DMS 273 (cell line): ENCODE data around the gene LTBP3.

Experiments
- DNase-seq: peaks from one replicate; lab custom pipeline; 2025; ENCODE audit not compliant: unreplicated experiment; lab: John Stamatoyannopoulos, UW

The LTBP3 gene

GRCh38 chr11:65558002-65558929 lies at the start of gene LTBP3:
LTBP3 (minus strand) TSS chr11:65558359; CDS start chr11:65557959, 400 bp downstream.
- peak; percentile 81 for DNase-seq

- peak; percentile 18 for DNase-seq
Observed at GRCh38 chr11:65606876-65607613, 48.9 kb upstream of the LTBP3 start.

DNA sequence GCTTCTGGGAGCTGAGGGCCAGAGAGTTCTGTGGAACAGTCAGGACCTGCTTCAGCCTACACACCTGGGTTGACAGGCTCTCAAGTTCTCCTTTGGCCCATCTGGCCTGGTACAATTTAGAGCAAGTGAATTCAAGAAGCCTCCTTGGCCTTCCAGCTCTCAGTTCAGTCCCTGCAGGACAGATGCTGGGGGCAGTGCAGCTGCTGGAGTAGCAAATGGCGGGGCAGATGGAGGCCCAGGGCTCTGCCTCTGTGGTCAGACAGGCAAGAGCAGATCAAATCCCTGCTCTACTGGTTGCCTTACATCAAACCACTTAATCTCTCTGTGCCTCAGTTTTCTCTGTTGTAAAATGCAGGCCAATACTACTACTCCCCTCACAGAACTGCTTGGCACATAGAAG lies 46.1 kb upstream of the LTBP3 start:
- peak; percentile 82 for DNase-seq

- DNase-seq = no peak
Observed at GRCh38 chr11:65599955-65600246, 41.7 kb upstream of the LTBP3 start.

- no peak for DNase-seq
Observed at GRCh38 chr11:65599216-65599954, 41.2 kb upstream of the LTBP3 start.

GRCh38 chr11:65598258-65598699 lies 40.1 kb upstream of the LTBP3 start:
- DNase-seq = no peak

GRCh38 chr11:65596520-65596919 lies 38.4 kb upstream of the LTBP3 start:
- DNase-seq = no peak

- DNase-seq = peak; percentile 41
Observed at GRCh38 chr11:65595543-65596281, 37.6 kb upstream of the LTBP3 start, which contains the start of gene KCNK7. KCNK7 (minus strand) TSS chr11:65595800; CDS start chr11:65595772, 28 bp downstream.

GRCh38 chr11:65595131-65595530 lies 37.0 kb upstream of the LTBP3 start:
- no peak for DNase-seq

DNA sequence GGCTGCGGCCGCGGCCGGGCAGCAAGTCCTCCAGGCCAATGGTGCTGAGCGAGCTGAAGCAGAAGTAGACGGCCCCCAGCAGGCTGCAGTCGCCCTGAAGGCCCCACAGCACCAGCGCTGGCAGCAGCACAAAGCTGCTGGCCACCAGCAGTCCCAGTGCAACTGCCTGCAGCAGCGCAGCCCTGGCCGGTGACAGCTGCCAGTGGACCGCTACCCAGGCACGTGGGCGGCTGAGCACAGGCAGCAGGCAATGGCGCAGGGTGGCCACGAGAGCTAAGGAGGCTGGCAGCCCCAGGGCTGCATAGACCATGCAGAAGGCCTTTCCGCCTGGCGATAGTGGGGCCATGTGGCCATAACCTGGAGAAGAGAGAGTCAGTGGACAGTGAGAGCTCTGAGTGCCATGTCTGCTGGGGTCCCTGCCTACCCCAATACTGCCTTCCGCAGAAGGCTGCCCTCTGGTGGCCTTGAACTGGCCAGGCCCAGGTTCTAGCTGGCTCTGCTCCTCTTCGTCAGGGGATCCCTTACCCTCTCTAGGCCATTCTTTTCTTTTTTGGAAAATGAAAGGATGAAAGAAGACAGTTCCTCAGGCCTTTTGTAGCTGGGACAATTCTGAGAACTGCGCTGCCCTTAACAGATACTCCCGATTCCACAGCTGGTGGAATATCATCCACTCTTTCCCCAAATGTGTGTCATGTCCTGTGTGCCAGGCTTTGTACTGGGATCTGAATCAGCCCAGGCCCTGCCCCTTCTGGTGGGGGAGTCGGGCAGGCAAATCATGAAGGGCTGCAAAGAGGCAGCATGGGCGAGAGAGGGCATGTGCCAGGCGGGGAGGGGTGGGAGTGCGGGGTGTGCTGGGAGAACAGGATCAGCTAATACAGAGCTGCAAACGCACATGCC lies 35.6 kb upstream of the LTBP3 start:
- peak; percentile 60 for DNase-seq

DNA sequence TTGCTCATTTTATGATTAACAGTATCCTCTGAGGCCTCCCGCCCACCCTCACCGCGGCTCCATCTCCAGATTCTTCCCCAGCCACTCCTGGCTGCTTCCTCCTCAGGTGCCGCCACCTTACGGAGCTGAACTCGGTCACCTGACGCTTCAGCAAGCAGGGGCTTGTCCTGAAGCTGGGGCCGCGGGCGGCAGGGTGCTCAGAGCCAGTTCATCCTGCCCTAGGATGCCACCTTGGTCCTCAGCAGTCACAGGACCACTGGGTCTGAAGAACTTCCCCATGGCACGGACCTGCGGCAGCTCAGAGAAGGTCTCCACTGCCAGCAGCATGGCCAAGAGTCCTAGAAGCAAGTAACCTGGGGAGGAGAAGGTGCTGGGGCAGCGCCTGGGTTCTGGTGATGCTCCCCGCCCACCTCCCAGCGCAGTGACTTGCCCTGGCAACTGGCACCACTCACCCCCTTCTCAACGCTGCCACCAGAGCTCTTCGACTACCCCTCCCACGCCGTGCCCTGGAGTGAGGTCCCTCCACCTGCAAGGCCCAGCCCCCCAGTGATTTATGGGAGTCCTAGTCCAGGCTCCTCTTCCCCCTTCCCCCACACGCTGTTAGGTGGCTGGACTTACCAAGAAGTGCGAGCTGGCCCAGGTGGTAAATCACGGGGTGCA lies 34.8 kb upstream of the LTBP3 start:
- no peak for DNase-seq

- no peak for DNase-seq
Observed at GRCh38 chr11:65591939-65592857, 34.0 kb upstream of the LTBP3 start.

- DNase-seq = peak; percentile 84
Observed at GRCh38 chr11:65590240-65590738, 32.1 kb upstream of the LTBP3 start.

DNA sequence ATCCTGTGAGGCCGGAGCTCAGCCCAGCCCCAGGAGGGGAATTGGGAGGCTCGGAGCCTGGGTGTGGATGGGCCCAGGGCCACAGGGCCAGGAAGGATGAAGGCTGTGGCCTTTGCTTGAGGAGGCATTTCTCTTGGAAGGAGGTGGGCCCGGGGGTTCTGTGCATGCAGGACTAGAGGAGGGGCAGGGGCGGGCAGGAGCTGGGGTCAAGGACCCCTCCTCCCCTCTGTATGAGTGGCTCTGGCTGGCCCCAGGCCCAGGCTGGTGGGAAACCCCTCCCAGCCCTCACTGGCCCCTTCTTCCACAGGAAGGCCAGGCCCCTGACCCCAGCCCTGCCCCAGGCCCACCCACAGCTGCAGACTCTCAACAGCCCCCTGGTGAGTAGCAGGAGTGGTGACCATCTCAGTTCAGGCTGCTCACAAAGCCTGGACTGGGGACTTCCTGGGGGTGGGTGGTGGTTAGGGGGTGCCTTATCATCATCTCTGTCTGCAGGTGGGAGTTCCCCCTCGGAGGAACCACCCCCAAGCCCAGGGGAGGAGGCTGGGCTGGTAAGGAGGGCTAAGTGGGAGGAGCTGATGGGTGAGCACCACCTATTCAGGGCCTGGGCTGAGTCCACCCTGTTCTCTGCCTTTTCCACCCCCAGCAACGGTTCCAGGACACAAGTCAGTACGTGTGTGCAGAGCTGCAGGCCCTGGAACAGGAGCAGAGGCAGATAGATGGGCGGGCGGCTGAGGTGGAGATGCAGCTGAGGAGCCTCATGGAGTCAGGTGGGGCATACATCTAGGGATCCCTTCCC lies 31.5 kb upstream of the LTBP3 start:
- no peak for DNase-seq

DNA sequence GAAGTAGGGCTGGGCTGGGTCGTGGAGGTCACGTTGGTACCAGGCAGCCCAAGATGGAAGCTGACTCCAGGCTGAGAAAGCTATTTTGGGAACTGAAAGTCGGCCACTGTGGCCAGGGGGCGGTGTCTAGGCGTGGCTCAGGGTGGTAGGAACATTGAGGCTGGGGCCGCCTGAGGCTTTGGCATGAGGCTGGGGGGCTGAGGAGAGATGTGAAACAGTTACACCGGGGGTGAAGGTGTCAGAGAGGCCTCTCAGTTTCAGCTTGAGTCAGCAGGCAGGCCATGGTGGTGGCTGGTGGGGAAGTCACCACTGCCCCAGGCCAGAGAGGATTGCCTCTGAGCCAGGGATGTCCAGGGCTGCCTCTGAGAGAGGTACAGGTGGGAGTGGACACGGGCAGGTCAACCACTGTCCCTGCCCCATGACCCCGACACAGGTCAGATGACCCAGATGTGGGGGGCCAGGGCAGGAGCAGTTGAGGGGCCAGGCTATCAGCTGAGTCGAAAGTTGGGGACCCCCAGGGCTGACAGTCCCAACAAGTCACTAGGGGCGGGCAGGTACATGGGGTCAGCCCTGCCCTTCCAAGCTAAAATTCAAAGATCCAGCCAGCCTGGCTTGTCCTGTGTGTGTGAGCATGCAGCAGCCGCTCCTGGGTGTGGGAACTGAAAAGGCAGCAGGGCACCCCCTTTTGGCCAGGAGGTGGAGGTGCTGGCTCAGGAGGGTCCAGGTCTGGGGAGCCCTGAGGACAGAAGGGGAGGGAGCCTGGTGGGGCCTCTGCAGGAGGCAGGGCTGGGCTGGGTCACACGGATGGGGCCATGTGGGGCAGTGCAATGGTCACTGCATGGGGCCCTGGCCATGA lies 30.3 kb upstream of the LTBP3 start:
- peak; percentile 76 for DNase-seq

GRCh38 chr11:65586676-65587075 lies 28.5 kb upstream of the LTBP3 start:
- DNase-seq = peak; percentile 85
